HL-60 (cell line): ENCODE results near the gene WNT5A.
"Not testable (repeated sequence)": the region's sequence is repeated elsewhere in the genome, so short reads cannot be mapped to it uniquely, and the experiment has no call there.

Experiments used
- DNase-seq, 2 experiments: peaks; one replicate each; pipeline ENCODE4 v3.0.0-alpha.2; 2010 to 2020; ENCODE audit warnings: low read depth in 1 of 2, low spot score in 1 of 2
- H3K27ac ChIP-seq: fragments of 250-450 bp; sonication (Bioruptor Pico); replicated peaks from 2 replicates; pipeline ENCODE4 v1.5.1; 2020; ENCODE audit warnings: mild to moderate bottlenecking, moderate library complexity
- H3K27me3 ChIP-seq: fragments of 250-450 bp; sonication (Bioruptor Pico); 2 replicates; pipeline ENCODE4 v1.5.1; 2021; ENCODE audit warnings: mild to moderate bottlenecking, moderate library complexity; ENCODE audit not compliant: insufficient read depth, poor library complexity, severe bottlenecking
- H3K4me3 ChIP-seq: replicated peaks from 2 replicates; pipeline ENCODE4 v1.5.1; 2011; ENCODE audit warnings: mild to moderate bottlenecking, control low read depth, low read length; ENCODE audit not compliant: insufficient read depth
- CTCF ChIP-seq: IDR thresholded peaks from one replicate; pipeline ENCODE4 v1.5.1; 2011; ENCODE audit warnings: low read length, control low read depth, inconsistent platforms; ENCODE audit not compliant: insufficient read depth
- GABPA ChIP-seq: IDR thresholded peaks from 2 replicates; pipeline ENCODE4 v1.6.1; 2012; ENCODE audit warnings: low read depth
- POLR2AphosphoS5 ChIP-seq: IDR thresholded peaks from 2 replicates; pipeline ENCODE4 v1.6.1; 2012; ENCODE audit warnings: low read depth
- REST ChIP-seq: IDR thresholded peaks from 2 replicates; pipeline ENCODE4 v1.6.1; 2012; ENCODE audit warnings: low read depth; ENCODE audit not compliant: insufficient replicate concordance
- SPI1 ChIP-seq: IDR thresholded peaks from 2 replicates; pipeline ENCODE4 v1.6.1; 2012; ENCODE audit warnings: low read depth, mild to moderate bottlenecking, borderline replicate concordance

Gene WNT5A

GRCh38 chr3:55507808-55508207 is 20.7 kb upstream of the WNT5A start:
- Histone ChIP-seq H3K27ac (no peak overlapping the region), H3K27me3 (no peaks in the 10 kb centered on the region), H3K4me3 (no peak overlapping the region)
- DNase-seq, result no peak
- TF ChIP-seq CTCF (no peak), GABPA (no peak), REST (no peak), SPI1 (no peak), POLR2AphosphoS5 (no peak)

- no peak for DNase-seq
- TF ChIP-seq SPI1, result no peak
- no peak for TF ChIP-seq CTCF
- no peak for TF ChIP-seq REST
- TF ChIP-seq GABPA, result no peak
- TF ChIP-seq POLR2AphosphoS5, result no peak
- Histone ChIP-seq H3K4me3 (no peak overlapping the region), H3K27me3 (no peaks in the 10 kb centered on the region), H3K27ac (no peak overlapping the region)
Measured at GRCh38 chr3:55505776-55506175, 18.7 kb upstream of the WNT5A start.

GRCh38 chr3:55505102-55505501 is 18.0 kb upstream of the WNT5A start:
- not testable (repeated sequence) for H3K27ac ChIP-seq, H3K4me3 ChIP-seq, H3K27me3 ChIP-seq, DNase-seq

GRCh38 chr3:55501905-55502304 is 14.8 kb upstream of the WNT5A start:
- DNase-seq, result no peak
- Histone ChIP-seq H3K27ac (no peak overlapping the region), H3K27me3 (peaks cover 2% of the 10 kb centered on the region), H3K4me3 (no peak overlapping the region)
- no peak for TF ChIP-seq POLR2AphosphoS5
- no peak for TF ChIP-seq SPI1
- no peak for TF ChIP-seq GABPA
- TF ChIP-seq CTCF, result no peak
- no peak for TF ChIP-seq REST
